GM12891 (cell line): ENCODE data around the gene FBXL20.

Experiments
- DNase-seq: peaks from one replicate; pipeline ENCODE4 v3.0.0; 2011; ENCODE audit warnings: low spot score; ENCODE audit not compliant: insufficient read length
- FAIRE-seq: peaks from 2 replicates; lab custom pipeline; 2011; peaks lifted over from hg19 to GRCh38; lab: Jason Lieb, UNC
- POLR2A ChIP-seq: IDR thresholded peaks from 2 replicates; pipeline ENCODE4 v1.6.1; 2011; ENCODE audit warnings: low read depth, low read length, control low read depth
- POLR2AphosphoS5 ChIP-seq: IDR thresholded peaks from 2 replicates; pipeline ENCODE4 v1.6.1; 2011; ENCODE audit warnings: low read depth, low read length, control low read depth
- POU2F2 ChIP-seq: IDR thresholded peaks from 2 replicates; pipeline ENCODE4 v1.6.1; 2011; ENCODE audit warnings: low read depth, mild to moderate bottlenecking, control low read depth, low read length, moderate library complexity

The FBXL20 gene

GRCh38 chr17:39204245-39204644, 197.2 kb downstream of the FBXL20 start:
- DNase-seq (no peak), FAIRE-seq (no peak)
- TF ChIP-seq POLR2AphosphoS5 (no peak), POLR2A (no peak; the same call in 1 of the 2 replicates), POU2F2 (no peak)
